Osteoblast (primary cell): ENCODE data around the gene DDIT4L. TPM values are rescaled to one million over a fixed set of nuclear protein-coding genes. Genes with fewer than 3 reads are reported as not detected.

Experiments used
- DNase-seq: peaks from one replicate; pipeline ENCODE4 v3.0.0; 2011; ENCODE audit warnings: low spot score, mixed read lengths; ENCODE audit not compliant: insufficient read length; ENCODE audit errors: missing footprints
- H2AFZ ChIP-seq: 2 replicates; pipeline ENCODE4 v1.6.0; 2011; ENCODE audit warnings: mild to moderate bottlenecking, low read length
- H3K27ac ChIP-seq: 2 replicates; pipeline ENCODE4 v1.5.1; 2011; ENCODE audit warnings: mild to moderate bottlenecking, low read depth, low read length, moderate library complexity
- H3K27me3 ChIP-seq: 2 replicates; pipeline ENCODE4 v1.6.0; 2012; ENCODE audit warnings: mild to moderate bottlenecking, control low read depth, inconsistent platforms, low read length, moderate library complexity; ENCODE audit not compliant: insufficient read depth
- H3K36me3 ChIP-seq: 2 replicates; pipeline ENCODE4 v1.5.1; 2011; ENCODE audit warnings: mild to moderate bottlenecking, low read length, control low read depth, moderate library complexity; ENCODE audit not compliant: insufficient read depth
- H3K4me1 ChIP-seq: 2 replicates; pipeline ENCODE4 v1.5.1; 2011; ENCODE audit warnings: mild to moderate bottlenecking, low read length, control low read depth, moderate library complexity; ENCODE audit not compliant: insufficient read depth
- H3K4me2 ChIP-seq: 2 replicates; pipeline ENCODE4 v1.6.0; 2011; ENCODE audit warnings: mild to moderate bottlenecking, low read length; ENCODE audit not compliant: insufficient read depth
- H3K4me3 ChIP-seq: fragments of 200-600 bp; sonication (generic); 3 replicates; pipeline ENCODE4 v1.5.1; 2012; ENCODE audit warnings: mild to moderate bottlenecking, low read length, inconsistent platforms; ENCODE audit not compliant: insufficient read depth
- H3K79me2 ChIP-seq: 2 replicates; pipeline ENCODE4 v1.6.0; 2012; ENCODE audit warnings: mild to moderate bottlenecking, low read length, control low read depth, inconsistent platforms; ENCODE audit not compliant: insufficient read depth
- H3K9me3 ChIP-seq: 2 replicates; pipeline ENCODE4 v1.5.1; 2011; ENCODE audit warnings: low read depth, low read length, control low read depth
- H4K20me1 ChIP-seq: 2 replicates; pipeline ENCODE4 v1.6.0; 2012; ENCODE audit warnings: mild to moderate bottlenecking, low read length, control low read depth; ENCODE audit not compliant: insufficient read depth
- total RNA-seq: library from RNA; depleted of rRNA; stranded (reverse); fragments of >200 nt; gene quantifications from 2 replicates; pipeline ENCODE4 v1.2.3, GENCODE V29; 2012
- TF ChIP-seq, protein P1 (sequence below): IDR thresholded peaks from 2 replicates; pipeline ENCODE4 v1.5.1; 2011; ENCODE audit warnings: mild to moderate bottlenecking, low read depth, low read length, moderate library complexity; ENCODE audit errors: extremely low read depth

The DDIT4L gene
- total RNA-seq, 1 donor, result 2.2 TPM

GRCh38 chr4:100190643-100191600 is 654 bp upstream of the DDIT4L start:
- TF ChIP-seq, protein P1, sequence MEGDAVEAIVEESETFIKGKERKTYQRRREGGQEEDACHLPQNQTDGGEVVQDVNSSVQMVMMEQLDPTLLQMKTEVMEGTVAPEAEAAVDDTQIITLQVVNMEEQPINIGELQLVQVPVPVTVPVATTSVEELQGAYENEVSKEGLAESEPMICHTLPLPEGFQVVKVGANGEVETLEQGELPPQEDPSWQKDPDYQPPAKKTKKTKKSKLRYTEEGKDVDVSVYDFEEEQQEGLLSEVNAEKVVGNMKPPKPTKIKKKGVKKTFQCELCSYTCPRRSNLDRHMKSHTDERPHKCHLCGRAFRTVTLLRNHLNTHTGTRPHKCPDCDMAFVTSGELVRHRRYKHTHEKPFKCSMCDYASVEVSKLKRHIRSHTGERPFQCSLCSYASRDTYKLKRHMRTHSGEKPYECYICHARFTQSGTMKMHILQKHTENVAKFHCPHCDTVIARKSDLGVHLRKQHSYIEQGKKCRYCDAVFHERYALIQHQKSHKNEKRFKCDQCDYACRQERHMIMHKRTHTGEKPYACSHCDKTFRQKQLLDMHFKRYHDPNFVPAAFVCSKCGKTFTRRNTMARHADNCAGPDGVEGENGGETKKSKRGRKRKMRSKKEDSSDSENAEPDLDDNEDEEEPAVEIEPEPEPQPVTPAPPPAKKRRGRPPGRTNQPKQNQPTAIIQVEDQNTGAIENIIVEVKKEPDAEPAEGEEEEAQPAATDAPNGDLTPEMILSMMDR, result no peak
- Histone ChIP-seq H3K9me3 (no peaks in the 10 kb centered on the region), H3K4me2 (peak overlapping the region; percentile 86), H3K27me3 (peaks cover 7% of the 10 kb centered on the region), H3K27ac (no peak overlapping the region), H3K36me3 (no peaks in the 10 kb centered on the region), H4K20me1 (no peaks in the 10 kb centered on the region), H3K4me1 (peaks cover 6% of the 10 kb centered on the region), H3K4me3 (peak overlapping the region; percentile 66), H2AFZ (peak overlapping the region; percentile 85), H3K79me2 (no peaks in the 10 kb centered on the region)
- DNase-seq, result peak; percentile 76

GRCh38 chr4:100188829-100189228 is 1.4 kb downstream of the DDIT4L start:
- H3K9me3 ChIP-seq, result no peaks in the 10 kb centered on the region
- no peak for DNase-seq
- H3K27ac ChIP-seq, result no peak overlapping the region
- H3K4me2 ChIP-seq, result no peak overlapping the region
- H3K4me3 ChIP-seq, result no peak overlapping the region
- no peak overlapping the region for H2AFZ ChIP-seq
- H3K4me1 ChIP-seq, result peaks cover 6% of the 10 kb centered on the region
- H3K27me3 ChIP-seq, result peaks cover 7% of the 10 kb centered on the region
- no peaks in the 10 kb centered on the region for H3K36me3 ChIP-seq
- TF ChIP-seq, protein P1, result no peak
- H4K20me1 ChIP-seq, result no peaks in the 10 kb centered on the region
- no peaks in the 10 kb centered on the region for H3K79me2 ChIP-seq

DNA sequence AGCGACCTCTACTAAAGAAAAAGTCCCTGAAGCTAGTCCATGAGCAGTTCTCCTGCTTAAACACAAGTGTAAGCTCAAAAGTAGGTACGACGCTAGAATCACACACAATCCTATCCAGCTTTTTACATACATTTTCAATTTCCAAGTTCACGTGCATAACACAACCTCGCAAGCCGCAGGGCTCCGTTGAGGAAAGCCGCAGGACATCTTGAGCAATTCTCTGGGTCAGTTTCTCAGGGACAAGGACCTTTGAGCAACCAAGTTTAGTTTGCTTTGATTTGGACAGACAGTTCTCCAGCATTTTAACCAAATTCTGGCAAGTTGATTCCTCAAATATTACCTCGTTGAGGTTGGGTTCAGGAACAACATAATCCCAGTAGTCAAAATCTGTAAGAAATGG is 2.5 kb downstream of the DDIT4L start:
- Histone ChIP-seq H3K79me2 (no peaks in the 10 kb centered on the region), H3K9me3 (no peaks in the 10 kb centered on the region), H3K4me1 (peaks cover 6% of the 10 kb centered on the region), H3K4me2 (no peak overlapping the region), H3K36me3 (no peaks in the 10 kb centered on the region), H2AFZ (no peak overlapping the region), H3K27ac (no peak overlapping the region), H3K27me3 (peaks cover 7% of the 10 kb centered on the region), H3K4me3 (no peak overlapping the region), H4K20me1 (no peaks in the 10 kb centered on the region)
- TF ChIP-seq, protein P1, result no peak
- DNase-seq, result no peak

- Histone ChIP-seq H3K27ac (no peak overlapping the region), H4K20me1 (no peaks in the 10 kb centered on the region), H3K36me3 (no peaks in the 10 kb centered on the region), H3K4me1 (no peaks in the 10 kb centered on the region), H3K79me2 (no peaks in the 10 kb centered on the region), H3K4me2 (no peak overlapping the region), H2AFZ (no peak overlapping the region), H3K9me3 (no peaks in the 10 kb centered on the region), H3K27me3 (peaks cover 6% of the 10 kb centered on the region), H3K4me3 (no peak overlapping the region)
- TF ChIP-seq, protein P1, result no peak
- no peak for DNase-seq
Measured at GRCh38 chr4:100184787-100185186, 5.5 kb downstream of the DDIT4L start.
